NCI-H128 (cell line): ENCODE results near the gene FHL3.
"Not testable (repeated sequence)": the region's sequence is repeated elsewhere in the genome, so short reads cannot be mapped to it uniquely, and the experiment has no call there.

Experiments used
- DNase-seq: peaks from one replicate; lab custom pipeline; 2025; ENCODE audit not compliant: unreplicated experiment; lab: John Stamatoyannopoulos, UW

Gene FHL3

DNA sequence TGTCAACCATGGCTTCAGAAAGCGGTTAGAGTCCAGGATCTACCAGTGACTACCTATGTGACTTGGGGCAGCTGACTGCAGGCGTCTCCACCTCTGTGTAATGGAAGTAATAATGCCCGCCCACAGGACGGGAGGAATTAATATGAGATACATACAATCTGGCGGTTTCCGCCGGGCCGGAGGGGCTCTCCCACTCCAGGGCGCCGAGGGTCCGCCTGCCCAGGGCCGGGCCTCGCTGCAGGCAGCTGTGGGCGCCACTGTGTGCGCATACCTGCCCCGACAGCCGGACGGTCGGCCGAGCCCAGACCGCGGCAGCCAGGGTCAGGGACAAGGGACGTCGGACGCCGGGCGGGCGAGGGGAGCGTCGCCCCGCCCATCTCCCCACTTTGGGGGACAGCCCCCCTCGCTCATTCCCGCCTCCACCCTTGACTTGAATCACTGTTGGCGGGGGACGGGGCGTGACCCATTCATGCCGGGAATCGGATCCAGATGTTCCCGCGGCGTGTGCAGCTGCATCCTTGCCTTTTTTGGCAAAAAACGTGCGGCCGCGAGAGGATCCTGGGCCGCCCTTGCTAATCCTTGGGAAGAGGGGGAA is 9.5 kb downstream of the FHL3 start:
- no peak for DNase-seq

DNA sequence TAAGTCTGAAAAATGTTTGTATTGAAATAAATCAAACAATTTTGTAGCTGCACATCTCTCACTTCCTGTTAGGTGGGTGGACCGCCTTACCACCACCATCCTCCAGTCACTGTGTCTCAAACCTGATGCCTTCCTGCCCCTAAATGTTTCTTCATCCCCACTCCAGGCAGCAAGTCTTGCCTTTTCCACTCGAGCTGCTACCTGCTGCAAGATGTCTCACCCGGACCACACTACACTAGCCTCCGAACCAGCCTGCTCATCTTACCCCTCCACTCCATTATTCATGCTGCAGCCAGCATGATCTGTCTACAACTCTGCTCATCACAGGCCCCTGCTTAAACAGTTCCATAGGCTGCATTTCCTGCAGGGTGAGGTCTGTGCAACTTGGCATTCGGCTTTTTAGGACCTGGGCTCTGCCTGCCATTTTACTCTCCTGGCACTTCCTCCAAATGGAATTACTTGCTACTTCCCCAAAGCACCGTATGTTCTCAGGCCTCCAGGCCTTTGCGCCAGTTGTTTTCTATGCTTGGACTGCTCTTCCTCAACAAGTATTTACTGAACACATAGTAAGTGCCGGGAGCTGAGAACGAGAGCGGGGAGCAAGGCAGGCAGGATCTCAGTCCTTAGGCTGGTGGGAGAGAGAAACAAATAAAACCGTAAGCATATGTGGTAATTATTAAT is 10.3 kb downstream of the FHL3 start:
- no peak for DNase-seq

DNA sequence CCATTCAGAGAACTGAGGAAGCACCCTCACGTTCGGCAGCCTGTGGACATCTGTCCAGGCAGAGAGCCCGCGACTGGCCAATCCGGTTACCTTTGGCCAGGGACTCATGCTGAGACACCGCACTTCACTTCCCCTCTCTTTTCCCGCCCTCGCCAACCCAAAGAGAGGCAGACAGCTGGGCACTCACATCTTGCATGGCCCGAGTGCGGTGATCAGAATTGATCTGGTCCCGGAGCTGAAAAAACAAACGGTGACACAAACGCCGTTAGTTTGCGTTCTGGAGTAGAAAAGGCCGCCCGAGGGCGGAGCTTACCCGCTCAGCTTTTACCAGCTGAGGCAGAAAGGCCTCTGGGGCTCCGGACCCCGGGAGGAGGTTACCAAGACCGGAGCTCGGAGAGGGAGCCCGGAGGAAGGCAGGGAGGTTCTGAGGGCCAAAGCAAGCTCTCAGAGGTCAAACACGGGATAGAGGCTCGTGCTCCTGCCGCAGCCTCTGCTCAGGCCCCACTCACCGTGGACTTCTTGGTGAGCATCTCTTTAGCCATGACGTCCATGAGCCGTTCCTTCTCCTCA is 15.9 kb downstream of the FHL3 start:
- DNase-seq = no peak

DNA sequence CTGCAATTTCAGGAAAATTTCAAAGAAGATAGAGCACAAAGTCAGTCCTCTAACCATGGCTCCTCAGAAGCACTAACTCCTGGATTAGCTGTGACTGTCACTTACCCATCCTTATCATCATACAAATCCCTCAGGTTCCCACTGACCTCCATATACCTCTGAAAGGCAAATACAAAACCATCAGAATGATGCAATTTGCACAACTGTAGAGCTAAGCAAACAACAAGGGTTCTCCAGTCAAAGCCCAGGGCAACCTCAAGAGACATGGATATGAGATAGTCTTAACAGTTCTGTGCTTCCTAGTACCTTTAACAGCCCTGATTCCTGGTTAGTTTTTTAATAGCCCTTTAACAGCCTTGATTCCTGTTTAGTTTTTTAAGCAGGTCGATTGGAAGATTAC is 17.6 kb downstream of the FHL3 start:
- DNase-seq = no peak

DNA sequence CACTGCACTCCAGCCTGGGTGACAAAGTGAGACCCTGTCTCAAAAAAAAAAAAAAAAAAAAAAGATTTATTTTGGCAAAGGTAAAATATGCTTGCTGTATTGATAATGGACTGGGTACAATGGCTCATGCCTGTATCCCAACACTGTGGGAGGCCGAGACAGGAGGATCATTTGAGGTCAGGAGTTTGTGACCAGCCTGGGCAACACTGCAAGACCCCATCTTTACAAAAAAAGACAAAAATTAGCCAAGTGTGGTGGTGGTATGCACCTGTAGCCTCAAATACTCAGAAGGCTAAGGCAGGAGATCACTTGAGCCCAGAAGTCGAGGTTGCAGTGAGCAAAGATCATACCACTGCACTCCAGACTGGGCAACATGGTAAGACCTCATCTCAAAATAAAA is 21.8 kb downstream of the FHL3 start:
- no peak for DNase-seq

DNA sequence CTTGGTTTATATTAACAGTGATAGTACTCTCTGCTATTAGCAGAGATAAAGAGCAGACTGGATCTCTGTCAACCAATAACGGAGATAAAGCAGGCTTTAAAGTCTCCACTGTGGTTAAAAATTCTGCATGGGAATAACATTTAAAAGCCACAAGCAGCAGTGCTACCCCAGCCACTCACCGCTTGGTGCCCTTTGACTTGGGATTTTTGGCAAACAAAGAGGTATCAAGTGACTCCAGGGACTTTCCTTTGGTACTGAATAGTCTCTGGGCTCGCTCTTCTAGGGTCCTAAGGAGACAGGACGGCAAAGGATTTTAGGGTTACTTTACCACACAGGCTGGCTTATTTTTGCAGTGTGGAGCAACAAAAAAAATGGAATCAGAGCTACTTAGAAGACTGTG is 26.8 kb downstream of the FHL3 start:
- DNase-seq = no peak

DNA sequence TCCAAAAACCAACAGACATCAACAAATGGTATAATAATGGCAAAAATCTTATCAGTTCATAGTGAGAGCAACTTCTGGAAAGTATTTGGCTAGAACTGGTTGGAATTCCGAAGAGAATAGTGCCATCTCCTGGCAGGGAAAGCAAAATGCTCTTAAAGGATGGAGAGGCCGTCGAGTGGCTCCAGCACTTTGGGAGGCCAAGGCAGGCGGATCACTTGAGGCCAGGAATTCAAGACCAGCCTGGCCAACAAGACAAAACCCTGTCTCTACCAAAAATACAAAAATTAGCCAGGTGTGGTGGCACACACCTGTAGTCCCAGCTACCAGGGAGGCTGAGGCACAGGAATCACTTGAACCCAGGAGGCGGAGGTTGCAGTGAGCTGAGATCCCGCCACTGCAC is 30.2 kb downstream of the FHL3 start:
- DNase-seq = not testable (repeated sequence)

DNA sequence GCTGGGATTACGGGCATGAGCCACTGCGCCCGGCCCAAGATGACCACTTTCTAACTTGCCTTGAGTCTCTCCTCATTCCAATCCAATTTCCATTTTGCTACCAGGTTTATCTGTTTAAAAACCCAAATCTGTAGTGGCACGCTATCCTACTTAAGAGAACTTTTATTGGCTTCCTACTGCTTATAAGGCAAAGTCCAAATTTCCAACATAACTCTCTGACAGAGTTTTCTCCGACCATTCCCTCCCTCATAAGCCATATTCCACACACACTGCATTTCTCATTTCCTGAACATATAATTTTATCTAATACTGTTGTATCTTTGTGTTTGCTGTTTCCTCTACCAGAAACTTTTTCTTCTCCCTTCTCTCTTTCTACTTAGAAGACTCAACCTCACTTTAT is 30.7 kb downstream of the FHL3 start:
- DNase-seq = no peak

DNA sequence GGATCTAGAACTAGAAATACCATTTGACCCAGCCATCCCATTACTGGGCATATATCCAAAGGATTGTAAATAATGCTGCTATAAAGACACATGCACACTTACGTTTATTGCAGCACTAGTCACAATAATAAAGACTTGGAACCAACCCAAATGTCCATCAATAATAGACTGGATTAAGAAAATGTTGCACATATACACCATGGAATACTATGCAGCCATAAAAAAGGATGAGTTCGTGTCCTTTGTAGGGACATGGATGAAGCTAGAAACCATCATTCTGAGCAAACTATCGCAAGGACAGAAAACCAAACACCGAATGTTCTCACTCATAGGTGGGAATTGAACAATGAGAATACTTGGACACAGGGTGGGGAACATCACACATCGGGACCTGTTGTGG is 31.6 kb downstream of the FHL3 start:
- not testable (repeated sequence) for DNase-seq

DNA sequence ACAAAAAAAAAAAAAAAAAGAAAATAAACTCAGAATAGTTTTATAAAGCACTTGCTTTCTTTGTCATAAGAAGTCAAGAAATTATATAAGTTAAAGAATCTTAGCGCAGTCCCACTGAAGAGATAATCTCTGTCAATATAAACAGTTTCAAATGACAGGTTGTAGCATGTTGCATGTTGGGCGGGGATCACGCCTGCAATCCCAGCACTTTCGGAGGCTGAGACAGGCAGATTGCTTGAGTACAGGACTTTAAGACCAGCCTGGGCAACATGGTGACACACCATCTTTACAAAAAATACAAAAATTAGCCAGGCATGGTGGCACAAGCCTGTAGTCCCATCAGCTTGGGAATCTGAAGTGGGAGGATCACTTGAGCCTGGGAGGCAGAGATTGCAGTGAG is 40.0 kb downstream of the FHL3 start:
- DNase-seq = no peak

DNA sequence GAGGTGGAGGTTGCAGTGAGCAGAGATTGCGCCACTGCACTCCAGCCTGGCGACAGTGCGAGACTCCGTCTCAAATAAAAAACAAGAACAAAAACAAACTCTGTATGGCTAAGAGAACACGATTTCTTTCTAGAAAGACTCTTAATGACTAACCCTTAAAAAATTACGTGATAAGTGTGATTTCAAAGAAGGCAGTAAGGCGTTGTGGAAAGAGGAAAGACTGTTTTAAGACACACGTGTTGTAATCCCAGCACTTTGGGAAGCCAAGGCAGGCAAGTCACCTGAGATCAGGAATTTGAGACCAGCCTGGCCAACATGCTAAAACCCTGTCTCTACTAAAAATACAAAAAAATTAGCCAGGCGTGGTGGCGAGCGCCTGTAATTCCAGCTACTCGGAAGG is 41.2 kb downstream of the FHL3 start:
- not testable (repeated sequence) for DNase-seq

DNA sequence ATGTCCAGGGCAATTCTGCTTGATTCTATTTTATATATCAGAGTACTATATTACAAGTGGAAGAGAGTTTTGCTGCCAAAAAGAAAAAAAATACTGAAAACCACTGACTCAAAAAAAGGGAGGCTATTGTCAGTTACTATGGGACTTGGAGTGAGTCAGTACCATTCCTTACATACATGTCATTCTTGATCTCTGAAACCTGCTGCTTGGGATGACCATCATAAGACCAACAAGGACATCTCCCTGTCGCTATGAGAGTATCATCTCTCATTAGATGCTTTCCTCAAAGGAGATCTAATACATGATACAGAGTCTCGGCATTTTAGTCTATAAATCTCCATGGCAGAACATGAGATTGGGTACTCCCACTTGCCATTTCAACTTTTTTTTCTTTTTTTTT is 46.6 kb downstream of the FHL3 start:
- no peak for DNase-seq

DNA sequence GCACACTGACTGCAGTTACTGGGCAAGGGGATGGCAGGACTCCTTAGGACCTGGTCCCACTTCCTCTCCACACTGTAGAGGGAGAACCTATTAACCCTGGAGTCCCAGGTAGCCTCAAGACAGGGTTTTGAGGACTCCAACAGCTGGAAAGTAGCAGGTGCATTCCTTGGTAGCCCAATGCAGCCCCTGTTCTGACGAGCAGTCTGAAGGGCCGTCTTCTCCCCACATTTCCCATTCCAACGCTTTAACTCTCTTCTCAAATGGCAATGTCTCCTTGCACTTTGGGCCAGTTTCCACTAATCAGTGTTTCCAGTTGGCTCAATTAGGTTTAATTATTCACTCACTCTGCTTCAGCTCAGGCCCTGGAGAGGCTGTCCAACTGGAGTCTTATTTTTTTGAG is 49.6 kb downstream of the FHL3 start:
- DNase-seq = no peak

DNA sequence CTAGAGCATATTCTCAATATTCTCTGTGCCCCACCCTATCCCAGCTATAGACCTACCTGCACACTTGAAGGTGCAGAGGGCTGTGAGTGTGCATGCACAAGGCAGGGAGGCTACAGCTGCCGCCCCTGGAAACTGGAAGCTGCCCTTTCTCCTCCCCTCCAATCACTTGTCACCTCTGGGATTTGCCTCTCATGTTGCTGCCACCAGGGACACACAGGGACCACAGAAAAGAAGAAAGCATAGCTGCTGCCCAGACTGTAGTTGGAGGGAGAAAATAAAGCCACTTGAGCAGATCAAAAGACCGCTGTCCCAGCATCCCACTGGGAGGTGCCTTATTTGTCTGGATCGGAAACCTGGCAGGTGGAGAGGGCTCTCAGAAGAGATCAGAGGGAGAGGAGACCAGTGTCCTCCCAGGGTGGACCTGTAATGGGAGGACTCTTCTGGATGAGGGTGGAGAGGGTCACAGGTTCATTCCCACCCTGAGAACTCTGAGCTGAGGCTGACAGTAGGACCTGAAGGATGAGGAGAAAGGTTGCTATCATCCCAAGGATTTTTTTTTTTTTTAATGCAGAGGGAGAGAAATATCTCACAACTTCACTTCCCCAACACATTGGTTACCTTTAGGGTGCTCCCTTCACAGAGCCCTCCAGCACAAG is 50.9 kb downstream of the FHL3 start:
- DNase-seq = no peak

DNA sequence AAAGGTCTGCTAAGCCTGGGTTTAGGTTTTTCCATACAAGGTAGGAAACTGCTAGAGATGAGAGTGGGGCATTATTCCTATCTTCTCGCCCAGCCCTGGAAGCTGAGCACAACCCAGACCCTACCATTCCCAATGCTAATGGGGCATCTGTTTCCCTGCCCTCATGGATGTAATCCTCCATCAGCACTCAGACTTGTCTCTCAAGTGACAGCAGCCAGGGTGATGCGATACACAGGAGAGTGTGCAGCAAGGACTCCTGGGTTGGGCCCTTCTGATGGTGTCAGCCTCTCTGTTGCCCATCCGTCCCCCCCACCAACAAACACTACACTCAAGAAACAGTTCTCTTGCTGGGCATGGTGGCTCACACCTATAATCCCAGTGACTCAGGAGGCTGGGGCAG is 52.6 kb downstream of the FHL3 start:
- DNase-seq = no peak

DNA sequence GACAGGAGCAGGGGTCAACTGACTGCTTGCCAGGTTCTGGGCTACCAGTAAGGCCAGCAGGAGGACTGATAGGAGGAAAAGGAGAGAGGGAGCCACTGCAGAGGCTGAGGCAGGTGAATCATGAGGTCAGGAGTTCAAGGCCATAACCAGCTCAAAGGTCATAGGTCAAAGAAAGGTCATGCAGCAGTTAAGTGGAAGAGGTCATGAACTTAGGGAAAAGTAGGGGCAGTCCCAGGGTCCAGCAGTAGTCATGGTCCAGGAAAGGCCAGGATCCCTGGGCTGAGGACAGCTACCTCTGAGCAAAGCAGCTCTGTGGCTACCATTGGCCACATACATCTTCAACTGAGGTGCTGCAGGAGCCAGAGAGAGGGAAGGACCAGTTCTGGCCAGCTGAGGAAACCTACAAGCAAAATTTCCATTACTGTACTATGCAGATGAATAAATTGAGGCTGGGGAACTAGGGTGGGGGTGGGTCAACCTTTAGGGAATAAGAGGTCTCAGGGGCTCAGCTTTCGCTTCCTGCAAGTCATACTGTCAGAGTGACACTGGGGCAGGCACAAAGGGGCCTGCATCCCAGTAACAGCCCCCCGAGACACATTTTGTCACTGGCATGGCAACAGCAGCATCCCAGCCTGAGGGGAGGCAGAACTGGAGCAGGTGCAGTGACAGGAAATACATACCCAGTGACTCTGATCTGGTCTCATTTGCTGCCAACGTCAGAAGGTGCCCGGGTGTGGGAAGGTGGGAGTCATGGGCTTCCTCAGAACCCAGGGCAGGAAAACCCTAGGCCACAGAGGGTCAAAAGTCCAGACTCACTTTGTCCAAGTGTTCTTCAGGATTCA is 53.3 kb downstream of the FHL3 start:
- no peak for DNase-seq

DNA sequence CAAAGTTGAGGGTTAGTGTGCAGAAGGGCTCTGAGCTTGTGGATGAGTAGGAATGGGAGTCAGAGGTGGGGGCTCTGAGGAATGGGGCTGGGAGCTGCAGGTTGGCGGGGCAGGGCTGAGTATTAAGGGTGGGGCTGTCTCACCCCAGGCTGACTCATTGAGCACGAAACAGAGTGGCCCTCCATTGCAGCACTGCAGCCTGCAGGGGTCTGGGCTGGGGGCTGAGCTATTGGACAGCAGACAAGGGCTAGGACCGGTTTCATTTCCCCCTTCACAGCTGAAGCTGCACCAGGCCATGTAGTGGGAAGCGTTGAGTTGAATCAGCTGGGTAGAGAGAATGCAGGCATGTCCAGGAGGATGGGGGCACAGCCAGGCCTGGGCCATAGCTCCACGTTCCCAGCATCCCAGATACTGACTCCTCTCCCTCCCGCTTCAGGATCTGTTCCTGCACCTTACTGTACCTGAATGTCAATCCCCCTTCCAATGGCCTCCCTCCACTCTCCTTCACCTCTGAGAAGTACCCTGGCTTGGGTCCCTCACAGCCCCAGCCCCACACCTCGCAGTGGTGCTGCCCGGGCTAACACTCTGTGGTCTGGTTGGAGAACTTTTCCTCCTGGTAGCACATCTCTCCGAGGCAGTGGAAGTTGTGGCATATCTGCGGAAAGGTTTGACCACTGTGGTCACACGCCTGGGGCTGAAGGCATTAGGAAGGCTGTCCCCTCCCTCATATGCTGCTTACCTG is 54.1 kb downstream of the FHL3 start:
- DNase-seq = no peak

DNA sequence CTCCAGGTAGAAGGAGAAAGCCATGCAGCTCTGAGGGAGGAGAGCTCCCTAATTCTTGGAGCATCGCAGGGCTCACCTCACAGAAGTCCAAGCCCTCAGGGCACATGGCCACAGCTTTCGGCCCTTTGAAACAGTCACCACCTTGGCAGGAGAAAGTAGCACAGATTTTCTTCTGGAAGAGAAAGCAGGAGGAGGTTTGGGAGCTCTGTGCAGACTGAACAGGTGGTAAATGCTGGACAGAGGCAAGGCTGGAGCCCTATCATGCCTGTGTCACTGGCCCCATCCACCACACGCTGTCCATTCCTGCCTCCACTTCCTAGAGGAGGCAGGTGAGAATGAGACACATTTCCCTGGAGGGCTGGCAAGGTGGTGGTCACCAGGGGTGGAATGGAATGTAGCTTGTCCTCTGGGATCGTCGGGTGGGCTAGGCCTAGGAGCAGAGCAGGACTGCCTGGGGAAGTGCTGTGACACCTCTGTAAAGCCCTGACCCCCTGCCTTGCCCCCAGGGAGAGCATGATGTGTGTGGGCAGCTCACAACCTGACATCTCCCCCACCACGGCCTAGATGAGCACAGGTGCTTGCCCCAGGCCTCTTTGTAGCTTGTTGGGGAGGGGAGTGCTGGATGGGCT is 55.7 kb downstream of the FHL3 start:
- DNase-seq = no peak

DNA sequence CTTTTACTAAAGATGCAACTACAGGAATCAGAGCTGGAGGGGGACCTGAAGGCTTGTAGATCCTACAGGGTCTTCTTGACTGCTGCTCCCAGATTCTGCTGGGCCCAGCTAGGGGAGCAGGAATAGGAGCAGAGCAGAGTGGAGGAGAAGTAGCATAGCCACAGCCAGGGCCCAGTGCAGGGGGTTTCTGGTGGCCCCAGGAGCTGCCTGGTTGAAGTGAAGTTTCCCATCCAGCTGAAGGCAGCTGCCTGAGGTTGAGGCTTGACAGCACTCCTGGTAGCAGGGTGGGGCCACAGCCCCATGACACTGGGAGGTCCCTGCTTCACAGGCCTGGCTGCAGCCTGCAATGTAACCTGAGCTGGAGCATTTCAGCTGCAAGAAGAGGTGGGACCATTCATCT is 56.5 kb downstream of the FHL3 start:
- no peak for DNase-seq

DNA sequence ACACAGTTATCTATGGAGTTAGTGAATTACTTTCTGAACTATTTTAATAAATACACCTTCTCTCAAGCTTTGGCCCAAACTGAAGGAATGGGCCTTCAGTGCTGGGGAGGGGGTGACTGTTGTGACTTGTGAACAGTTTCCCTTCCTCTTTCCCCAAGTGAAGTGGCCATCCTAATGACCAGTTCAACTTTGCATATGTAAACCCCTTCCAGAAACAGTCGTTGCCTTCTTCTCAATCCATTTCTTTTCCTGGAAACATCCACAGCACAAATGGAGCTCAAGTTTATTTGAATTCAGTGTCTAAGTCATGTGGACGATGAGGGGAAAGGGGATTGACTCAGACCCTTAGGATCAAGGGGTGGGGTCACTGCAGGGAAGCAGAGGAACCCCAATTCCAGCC is 57.1 kb downstream of the FHL3 start:
- DNase-seq = no peak
